Measurements from ENCODE around the gene RAB3IL1.
"Not testable (repeated sequence)": the region's sequence is repeated elsewhere in the genome, so short reads cannot be mapped to it uniquely, and the experiment has no call there.

Gene RAB3IL1

GRCh38 chr11:61882879-61883278 lies 34.5 kb downstream of the RAB3IL1 start:
- DNase-seq: no peak

- not testable (repeated sequence) for DNase-seq
Observed at GRCh38 chr11:61882267-61882666, 35.1 kb downstream of the RAB3IL1 start.

GRCh38 chr11:61881397-61881796 lies 36.0 kb downstream of the RAB3IL1 start:
- DNase-seq: no peak

GRCh38 chr11:61880454-61880853 lies 36.9 kb downstream of the RAB3IL1 start:
- DNase-seq: no peak

GRCh38 chr11:61880031-61880430 lies 37.3 kb downstream of the RAB3IL1 start:
- DNase-seq: no peak

- DNase-seq: no peak
Observed at GRCh38 chr11:61879152-61879551, 38.2 kb downstream of the RAB3IL1 start.

- DNase-seq: no peak
Observed at GRCh38 chr11:61875698-61876097, 41.7 kb downstream of the RAB3IL1 start.

- no peak for DNase-seq
Observed at GRCh38 chr11:61874853-61875252, 42.5 kb downstream of the RAB3IL1 start.

GRCh38 chr11:61874377-61874809 lies 43.0 kb downstream of the RAB3IL1 start:
- DNase-seq: no peak

- no peak for DNase-seq
Observed at GRCh38 chr11:61873588-61874376, 43.6 kb downstream of the RAB3IL1 start.

- no peak for DNase-seq
Observed at GRCh38 chr11:61872935-61873565, 44.3 kb downstream of the RAB3IL1 start.

- peak; percentile 91 for DNase-seq
Observed at GRCh38 chr11:61871158-61871597, 46.2 kb downstream of the RAB3IL1 start.

- DNase-seq: no peak
Observed at GRCh38 chr11:61870541-61871031, 46.8 kb downstream of the RAB3IL1 start.

GRCh38 chr11:61869708-61870451 lies 47.5 kb downstream of the RAB3IL1 start:
- DNase-seq: no peak

GRCh38 chr11:61869429-61869707 lies 48.0 kb downstream of the RAB3IL1 start:
- DNase-seq: no peak

- no peak for DNase-seq
Observed at GRCh38 chr11:61868571-61869428, 48.6 kb downstream of the RAB3IL1 start.

- no peak for DNase-seq
Observed at GRCh38 chr11:61866958-61867343, 50.4 kb downstream of the RAB3IL1 start.

- DNase-seq: no peak
Observed at GRCh38 chr11:61866231-61866957, 51.0 kb downstream of the RAB3IL1 start.

GRCh38 chr11:61864814-61865775 lies 52.3 kb downstream of the RAB3IL1 start:
- DNase-seq: no peak

- DNase-seq: no peak
Observed at GRCh38 chr11:61863548-61864081, 53.8 kb downstream of the RAB3IL1 start.
